A549 (cell line): ENCODE data around the gene NOS2. TPM values are rescaled to one million over a fixed set of nuclear protein-coding genes. Genes with fewer than 3 reads are reported as not detected.
"Not testable (repeated sequence)": the region's sequence is repeated elsewhere in the genome, so short reads cannot be mapped to it uniquely, and the experiment has no call there.

Experiments used
- ATAC-seq, 2 experiments: fragments of 200-7000 bp in 1 of 2; fragments of >200 bp in 1 of 2; cut with Nextera tagmentation in 1 of 2; cut with Tn5 transposase in 1 of 2; 3 replicates each; pipeline versions ENCODE4 v1.8.0 to v1.9.1; 2018 to 2020; ENCODE audit warnings: mild to moderate bottlenecking in 1 of 2, moderate library complexity in 1 of 2
- CTCF ChIA-PET: fragments of 300-600 bp; sonication (Branson Sonifier 250); formaldehyde crosslinking; extraction: SDS; loops from one replicate; lab custom pipeline; 2021; ENCODE audit warnings: antibody characterized with exemption, inconsistent platforms; lab: Yijun Ruan, JAX
- POLR2A ChIA-PET: fragments of 350-600 bp; formaldehyde crosslinking; extraction: SDS; loops from one replicate; lab custom pipeline; 2021; ENCODE audit warnings: antibody characterized with exemption, inconsistent platforms; lab: Yijun Ruan, JAX
- DNase-seq, 2 experiments: peaks; one replicate each; pipeline versions ENCODE4 v3.0.0 to v3.0.0-alpha.2; 2011 to 2016; ENCODE audit warnings: low read depth in 1 of 2, low spot score in 1 of 2
- FAIRE-seq: peaks from 2 replicates; lab custom pipeline; 2011; peaks lifted over from hg19 to GRCh38; lab: Jason Lieb, UNC
- H3K27ac ChIP-seq, 2 experiments: fragments of >200 bp; sonication (Bioruptor Twin); formaldehyde crosslinking; 3 replicates each; pipeline ENCODE4 v1.5.1; 2016 to 2017
- H3K4me1 ChIP-seq: fragments of >200 bp; sonication (Bioruptor Twin); formaldehyde crosslinking; 3 replicates; pipeline ENCODE4 v1.6.1; 2016
- H3K4me2 ChIP-seq: fragments of >200 bp; sonication (Bioruptor Twin); formaldehyde crosslinking; 3 replicates; pipeline ENCODE4 v1.6.1; 2016
- H3K4me3 ChIP-seq: fragments of >200 bp; sonication (Bioruptor Twin); formaldehyde crosslinking; 3 replicates; pipeline ENCODE4 v1.5.1; 2016
- H3K9me3 ChIP-seq: fragments of >200 bp; sonication (Bioruptor Twin); formaldehyde crosslinking; 3 replicates; pipeline ENCODE4 v1.6.1; 2016
- ATOH8 ChIP-seq: fragments of 250-450 bp; sonication (Bioruptor Pico); IDR thresholded peaks from 2 replicates; pipeline ENCODE4 v1.5.0; 2020; ENCODE audit warnings: low read depth, mild to moderate bottlenecking, moderate library complexity
- BHLHE40 ChIP-seq: IDR thresholded peaks from 2 replicates; pipeline ENCODE4 v1.6.1; 2012; ENCODE audit warnings: low read depth, low read length, inconsistent platforms
- CBX2 ChIP-seq: fragments of 200-600 bp; sonication (generic); IDR thresholded peaks from 2 replicates; pipeline ENCODE4 v1.6.1; 2016; ENCODE audit warnings: low read depth, mild to moderate bottlenecking, borderline replicate concordance
- HDAC2 ChIP-seq: fragments of 200-600 bp; sonication (generic); IDR thresholded peaks from 2 replicates; pipeline ENCODE4 v1.6.1; 2016
- HEYL ChIP-seq: fragments of 250-450 bp; sonication (Bioruptor Pico); IDR thresholded peaks from 2 replicates; pipeline ENCODE4 v1.8.0; 2021; ENCODE audit warnings: mild to moderate bottlenecking, moderate library complexity
- HOXB5 ChIP-seq: fragments of 250-450 bp; sonication (Bioruptor Pico); IDR thresholded peaks from 2 replicates; pipeline ENCODE4 v1.5.0; 2020; ENCODE audit warnings: mild to moderate bottlenecking, moderate library complexity
- JUN ChIP-seq, 2 experiments: fragments of >200 bp; sonication (Bioruptor Twin); formaldehyde crosslinking; IDR thresholded peaks; 2 replicates in 1 of 2; 3 replicates in 1 of 2; pipeline ENCODE4 v1.6.1; 2016 to 2017
- JUNB ChIP-seq: fragments of >200 bp; sonication (Bioruptor Twin); formaldehyde crosslinking; IDR thresholded peaks from 2 replicates; pipeline ENCODE4 v1.6.1; 2016
- MAX ChIP-seq: IDR thresholded peaks from 2 replicates; pipeline ENCODE4 v1.6.1; 2012
- MYC ChIP-seq: IDR thresholded peaks from 2 replicates; pipeline ENCODE4 v1.6.1; 2012; ENCODE audit warnings: mild to moderate bottlenecking, inconsistent platforms, low read length, improper control_type of control experiment, borderline replicate concordance
- NFE2L2 ChIP-seq: fragments of 150-350 bp; conservative IDR thresholded peaks from 2 replicates; pipeline ENCODE4 v1.6.1; 2014; ENCODE audit warnings: low read length
- NR3C1 ChIP-seq: fragments of >200 bp; sonication (Bioruptor Twin); formaldehyde crosslinking; IDR thresholded peaks from 3 replicates; pipeline ENCODE4 v1.6.1; 2017
- POLR2A ChIP-seq: IDR thresholded peaks from 2 replicates; pipeline ENCODE4 v1.6.1; 2012; ENCODE audit warnings: mild to moderate bottlenecking, low read length
- POLR2AphosphoS2 ChIP-seq: conservative IDR thresholded peaks from 2 replicates; pipeline ENCODE4 v1.6.1; 2012; ENCODE audit warnings: low read length, improper control_type of control experiment, inconsistent platforms
- RAD21 ChIP-seq, 2 experiments: fragments of >200 bp in 1 of 2; sonication (Bioruptor Twin) in 1 of 2; formaldehyde crosslinking in 1 of 2; IDR thresholded peaks in 1 of 2; conservative IDR thresholded peaks in 1 of 2; 2 replicates in 1 of 2; 3 replicates in 1 of 2; pipeline ENCODE4 v1.6.1; 2012 to 2018; ENCODE audit warnings: inconsistent platforms in 1 of 2
- RFX5 ChIP-seq: fragments of 450-650 bp; IDR thresholded peaks from 2 replicates; pipeline ENCODE4 v1.7.1; 2014; ENCODE audit warnings: antibody characterized with exemption, mild to moderate bottlenecking, moderate library complexity
- SREBF2 ChIP-seq: fragments of 450-650 bp; IDR thresholded peaks from 2 replicates; pipeline ENCODE4 v1.6.1; 2014; ENCODE audit warnings: mild to moderate bottlenecking, moderate library complexity
- ZFP36 ChIP-seq: fragments of 450-650 bp; IDR thresholded peaks from 2 replicates; pipeline ENCODE4 v1.6.1; 2014; ENCODE audit warnings: borderline replicate concordance; ENCODE audit not compliant: partially characterized antibody
- ZSCAN20 ChIP-seq: fragments of 250-450 bp; sonication (Bioruptor Pico); IDR thresholded peaks from 2 replicates; pipeline ENCODE4 v1.8.0; 2022; ENCODE audit warnings: mild to moderate bottlenecking, moderate library complexity
- WGBS: methylation state at CpG from one replicate; pipeline ENCODE4 v1.1.6; 2017; ENCODE audit errors: missing lambda C conversion rate; 5-methylcytosine and 5-hydroxymethylcytosine counted together
- polyA plus RNA-seq, 4 experiments: library from polyadenylated mRNA; depleted of rRNA in 3 of 4; stranded (reverse); fragments of >200 nt; fragmentation: RNase III in 1 of 4; extraction: RNeasy Plus Mini Kit Qiagen cat#74134 plus additional on column Dnase treatment in 1 of 4; gene quantifications; 2 replicates in 3 of 4; 3 replicates in 1 of 4; pipeline ENCODE4 v1.2.3, GENCODE V29; 2011 to 2017

The NOS2 gene
- polyA plus RNA-seq, 2 of the 4 experiments (the other 2 are of a cell fraction): 0.08 to 0.17 TPM

- FAIRE-seq: no peak
These were observed 48.5 kb downstream of the NOS2 start for GRCh38 chr17:27751622-27752490.

GRCh38 chr17:27751166-27751565 is 49.2 kb downstream of the NOS2 start:
- Histone ChIP-seq H3K4me3 (no peak overlapping the region), H3K4me2 (no peak overlapping the region), H3K9me3 (no peaks in the 10 kb centered on the region), H3K4me1 (no peaks in the 10 kb centered on the region), H3K27ac (no peak overlapping the region)
- ChIA-PET POLR2A (no interaction called here), CTCF (interaction anchor here (0.6 to 15.9 kb wide), 3 partner anchors 9 to 140 kb away, joined by 4 to 500 read pairs (median 9); no protein-coding TSS in a partner anchor)
- 51% methylated on average over 8 of the region's 8 CpGs for WGBS
- TF ChIP-seq MYC (no peak), HOXB5 (CRISPR knock-in tag) (no peak)
- DNase-seq (no peak), ATAC-seq (no peak), FAIRE-seq (no peak)

More at GRCh38 chr17:27751622-27752490, 48.5 kb downstream of the NOS2 start:
- 67% methylated on average over 19 of the region's 19 CpGs for WGBS
- no peak overlapping the region for H3K4me2 ChIP-seq
- DNase-seq: no peak
- no peak for ATAC-seq
- TF ChIP-seq NR3C1: no peak
- TF ChIP-seq POLR2A: no peak
- TF ChIP-seq ATOH8 (CRISPR knock-in tag): no peak
- no peak for TF ChIP-seq CBX2
- no peak for TF ChIP-seq NFE2L2
- no peak for TF ChIP-seq HDAC2
- TF ChIP-seq SREBF2: no peak
- TF ChIP-seq JUN (IDR thresholded peaks at IDR 0.05): no peak
- ChIA-PET POLR2A (no interaction called here), CTCF (interaction anchor here (0.6 to 15.9 kb wide), 4 partner anchors 8 to 140 kb away, joined by 4 to 500 read pairs (median 218); no protein-coding TSS in a partner anchor)
- H3K9me3 ChIP-seq: no peaks in the 10 kb centered on the region
- no peak overlapping the region for H3K4me3 ChIP-seq
- H3K4me1 ChIP-seq: no peaks in the 10 kb centered on the region
- H3K27ac ChIP-seq: no peak overlapping the region

- not testable (repeated sequence) for FAIRE-seq, H3K4me1 ChIP-seq, H3K9me3 ChIP-seq
These were observed 50.7 kb downstream of the NOS2 start for GRCh38 chr17:27749562-27750150.

GRCh38 chr17:27748360-27748825 is 51.9 kb downstream of the NOS2 start:
- FAIRE-seq (no peak), ATAC-seq (no peak), DNase-seq (no peak)
- TF ChIP-seq POLR2AphosphoS2: no peak
- no peak for TF ChIP-seq HEYL (CRISPR knock-in tag)
- TF ChIP-seq ZFP36: no peak
- no peak for TF ChIP-seq RAD21 (conservative IDR thresholded peaks at IDR 0.05 in 1 of 2, IDR thresholded peaks at IDR 0.05 in 1 of 2)
- no peak for TF ChIP-seq RFX5
- TF ChIP-seq BHLHE40: no peak
- TF ChIP-seq JUNB: no peak
- no peak for TF ChIP-seq ZSCAN20 (CRISPR knock-in tag)
- TF ChIP-seq HDAC2: no peak
- TF ChIP-seq MAX: no peak
- TF ChIP-seq SREBF2: no peak
- 22% methylated on average over 5 of the region's 5 CpGs for WGBS
- Histone ChIP-seq H3K4me1 (no peaks in the 10 kb centered on the region), H3K4me3 (no peak overlapping the region), H3K9me3 (no peaks in the 10 kb centered on the region), H3K27ac (no peak overlapping the region), H3K4me2 (no peak overlapping the region)
- CTCF ChIA-PET: interaction anchor here (0.9 to 15.9 kb wide), 7 partner anchors 8 to 146 kb away, joined by 3 to 500 read pairs (median 7); no protein-coding TSS in a partner anchor
- POLR2A ChIA-PET: no interaction called here

More at GRCh38 chr17:27749562-27750150, 50.7 kb downstream of the NOS2 start:
- ATAC-seq, POLR2A ChIA-PET, DNase-seq, H3K4me2 ChIP-seq, H3K27ac ChIP-seq, H3K4me3 ChIP-seq: not testable (repeated sequence)
- CTCF ChIA-PET: interaction anchor here (1.1 to 15.9 kb wide), 7 partner anchors 10 to 148 kb away, joined by 3 to 500 read pairs (median 7); no protein-coding TSS in a partner anchor
- WGBS: 76% methylated on average over 15 of the region's 15 CpGs
